Measurements from ENCODE around the gene OPN1MW3. TPM values are rescaled to one million over a fixed set of nuclear protein-coding genes. Genes with fewer than 3 reads are reported as not detected.

Gene OPN1MW3
- total RNA-seq, 6 donors from 2014 or later = not detected

DNA sequence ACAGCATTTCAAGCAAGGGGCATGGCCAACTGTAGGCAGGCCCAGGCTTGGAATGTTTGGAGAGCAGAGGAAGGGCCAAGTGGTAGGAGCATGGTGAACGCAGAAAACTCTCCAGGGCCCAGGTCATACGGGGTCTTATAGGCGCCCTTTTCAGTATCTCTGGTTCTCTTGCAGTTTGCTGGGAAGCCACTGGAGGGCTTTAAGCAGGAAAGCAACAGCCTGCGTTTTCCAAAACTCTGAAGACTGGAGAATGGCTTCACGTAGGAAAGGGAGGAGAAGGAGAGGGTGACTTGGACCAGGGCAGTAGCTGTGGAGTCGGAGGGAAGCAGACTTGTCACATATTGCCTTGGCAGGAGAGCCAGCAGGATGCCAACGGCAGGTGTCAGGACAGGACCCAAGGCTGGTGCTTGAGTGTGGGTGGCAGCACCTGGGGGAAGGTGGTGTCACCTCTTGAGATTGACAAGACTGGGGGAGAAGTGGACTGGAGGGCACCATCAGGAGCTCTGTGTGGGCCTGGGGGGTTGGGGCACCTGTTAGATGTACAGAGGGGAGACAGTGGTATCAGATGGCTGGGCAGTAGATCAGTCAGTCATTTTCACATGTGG is 60.1 kb downstream of the OPN1MW3 start:
- no peak for DNase-seq
- WGBS, 2 donors = 15 to 31% methylated on average over 7 of the region's 7 CpGs
- Histone ChIP-seq H3K9me3 (no peaks in the 10 kb centered on the region), H3K4me3 (no peak overlapping the region), H3K27ac (no peak overlapping the region), H3K36me3 (no peaks in the 10 kb centered on the region), H3K27me3 (no peaks in the 10 kb centered on the region), H3K4me1 (no peaks in the 10 kb centered on the region)
- ATAC-seq (ENCODE audit: low FRiP score in 2 of 2) = peak in 1 of 2 donors; percentile 49
- TF ChIP-seq POLR2AphosphoS5 (IDR thresholded peaks at IDR 0.05) = no peak
- TF ChIP-seq, protein P1, sequence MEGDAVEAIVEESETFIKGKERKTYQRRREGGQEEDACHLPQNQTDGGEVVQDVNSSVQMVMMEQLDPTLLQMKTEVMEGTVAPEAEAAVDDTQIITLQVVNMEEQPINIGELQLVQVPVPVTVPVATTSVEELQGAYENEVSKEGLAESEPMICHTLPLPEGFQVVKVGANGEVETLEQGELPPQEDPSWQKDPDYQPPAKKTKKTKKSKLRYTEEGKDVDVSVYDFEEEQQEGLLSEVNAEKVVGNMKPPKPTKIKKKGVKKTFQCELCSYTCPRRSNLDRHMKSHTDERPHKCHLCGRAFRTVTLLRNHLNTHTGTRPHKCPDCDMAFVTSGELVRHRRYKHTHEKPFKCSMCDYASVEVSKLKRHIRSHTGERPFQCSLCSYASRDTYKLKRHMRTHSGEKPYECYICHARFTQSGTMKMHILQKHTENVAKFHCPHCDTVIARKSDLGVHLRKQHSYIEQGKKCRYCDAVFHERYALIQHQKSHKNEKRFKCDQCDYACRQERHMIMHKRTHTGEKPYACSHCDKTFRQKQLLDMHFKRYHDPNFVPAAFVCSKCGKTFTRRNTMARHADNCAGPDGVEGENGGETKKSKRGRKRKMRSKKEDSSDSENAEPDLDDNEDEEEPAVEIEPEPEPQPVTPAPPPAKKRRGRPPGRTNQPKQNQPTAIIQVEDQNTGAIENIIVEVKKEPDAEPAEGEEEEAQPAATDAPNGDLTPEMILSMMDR (IDR thresholded peaks at IDR 0.05) = peak in 4 of 6 experiments; percentile 10 to 50 (median 32)

DNA sequence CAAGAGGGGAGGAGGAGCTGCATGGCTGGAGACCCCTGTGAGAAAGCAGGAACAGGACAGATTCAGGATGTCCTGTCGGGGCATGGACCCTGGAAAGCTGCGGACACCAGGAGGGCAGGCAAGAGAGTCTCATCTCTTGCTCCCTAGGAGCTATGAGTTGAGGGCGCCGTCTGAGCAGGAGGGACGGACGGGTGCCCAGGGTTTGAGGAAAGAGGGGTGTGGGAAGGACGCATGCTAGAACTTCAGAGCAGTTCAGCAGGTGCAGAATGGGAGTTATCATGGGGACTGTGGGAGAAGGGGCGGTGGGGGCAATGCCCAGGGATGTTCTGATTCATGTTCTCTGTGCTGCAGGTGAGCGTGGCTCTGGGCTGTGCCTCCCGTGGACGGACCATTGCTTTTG is 63.0 kb downstream of the OPN1MW3 start:
- Histone ChIP-seq H3K9me3 (no peaks in the 10 kb centered on the region), H3K4me1 (no peaks in the 10 kb centered on the region), H3K4me3 (no peak overlapping the region), H3K36me3 (no peaks in the 10 kb centered on the region), H3K27me3 (no peaks in the 10 kb centered on the region), H3K27ac (no peak overlapping the region)
- ATAC-seq (ENCODE audit: low FRiP score in 2 of 2) (no peak), DNase-seq (no peak)
- WGBS, 2 donors = 85 to 91% methylated on average over 11 of the region's 11 CpGs
- TF ChIP-seq POLR2AphosphoS5 (IDR thresholded peaks at IDR 0.05) = no peak
- no peak for TF ChIP-seq EP300 (IDR thresholded peaks at IDR 0.05)
- no peak for TF ChIP-seq POLR2A (IDR thresholded peaks at IDR 0.05)
- TF ChIP-seq, protein P1 (IDR thresholded peaks at IDR 0.05) = no peak

Other genes starting within 250 kb of the OPN1MW3 start
- 100 to 1,000 TPM in 4 of 6 donors, 10 to 100 TPM in 2; 49.4 to 236 (median 125) TPM for gene IRAK1, start 237.7 kb upstream of the OPN1MW3 start, total RNA-seq
- gene MECP2, start 159.9 kb upstream of the OPN1MW3 start, total RNA-seq = 100 to 1,000 TPM in 1 of 6 donors, 10 to 100 TPM in 5; 43.3 to 110 (median 59.3) TPM
- gene OPN1LW, start 113.3 kb upstream of the OPN1MW3 start, total RNA-seq = not detected
- not detected for gene OPN1MW, start 75.0 kb upstream of the OPN1MW3 start, total RNA-seq
- gene OPN1MW2, start 37.8 kb upstream of the OPN1MW3 start, total RNA-seq = not detected
- not detected for gene TEX28, start 37.5 kb downstream of the OPN1MW3 start, total RNA-seq
- 1 to 10 TPM in 1 of 6 donors, under 1 TPM in 2, not detected in 3; 0.20 to 1.2 (median 0.24) TPM for gene TKTL1, start 38.2 kb downstream of the OPN1MW3 start, total RNA-seq
- gene FLNA, start 117.1 kb downstream of the OPN1MW3 start, total RNA-seq = 1,000 to 10,000 TPM in 5 of 6 donors, 100 to 1,000 TPM in 1; 800 to 1,760 (median 1,298) TPM
- gene EMD, start 121.7 kb downstream of the OPN1MW3 start, total RNA-seq = 10 to 100 TPM; 42.3 to 60.8 (median 53.6) TPM
- 1,000 to 10,000 TPM; 1,246 to 5,225 (median 2,943) TPM for gene RPL10, start 140.8 kb downstream of the OPN1MW3 start, total RNA-seq
- gene DNASE1L1, start 151.7 kb downstream of the OPN1MW3 start, total RNA-seq = 10 to 100 TPM; 18.9 to 55.5 (median 48.2) TPM
- gene TAFAZZIN, start 154.0 kb downstream of the OPN1MW3 start, total RNA-seq = 100 to 1,000 TPM in 2 of 6 donors, 10 to 100 TPM in 4; 39.1 to 228 (median 49.9) TPM
- 100 to 1,000 TPM in 4 of 6 donors, 10 to 100 TPM in 2; 70.3 to 183 (median 108) TPM for gene ATP6AP1, start 171.1 kb downstream of the OPN1MW3 start, total RNA-seq
- gene GDI1, start 179.6 kb downstream of the OPN1MW3 start, total RNA-seq = 100 to 1,000 TPM in 2 of 6 donors, 10 to 100 TPM in 4; 81.2 to 237 (median 96.0) TPM
- 100 to 1,000 TPM in 1 of 6 donors, 10 to 100 TPM in 5; 59.0 to 144 (median 72.7) TPM for gene FAM50A, start 186.6 kb downstream of the OPN1MW3 start, total RNA-seq
- 100 to 1,000 TPM in 1 of 6 donors, 10 to 100 TPM in 4, 1 to 10 TPM in 1; 7.9 to 195 (median 36.3) TPM for gene PLXNA3, start 200.7 kb downstream of the OPN1MW3 start, total RNA-seq
- gene LAGE3, start 221.7 kb downstream of the OPN1MW3 start, total RNA-seq = 10 to 100 TPM; 16.6 to 25.4 (median 20.2) TPM
- gene UBL4A, start 229.0 kb downstream of the OPN1MW3 start, total RNA-seq = 10 to 100 TPM; 13.6 to 52.2 (median 43.8) TPM
- gene SLC10A3, start 233.0 kb downstream of the OPN1MW3 start, total RNA-seq = 10 to 100 TPM; 16.8 to 33.4 (median 28.7) TPM

All from upper lobe of left lung (tissue), 6 donors.